CD4-positive, alpha-beta T cell treated with Interleukin-6 at 100 ng/mL for 8 hours (primary cell): ENCODE data around the gene TRIM72.
"Not testable (repeated sequence)": the region's sequence is repeated elsewhere in the genome, so short reads cannot be mapped to it uniquely, and the experiment has no call there.

Source experiments
- DNase-seq: peaks from one replicate; pipeline ENCODE4 v3.0.0-alpha.2; 2020; ENCODE audit warnings: mixed read lengths, low spot score

Gene TRIM72

DNA sequence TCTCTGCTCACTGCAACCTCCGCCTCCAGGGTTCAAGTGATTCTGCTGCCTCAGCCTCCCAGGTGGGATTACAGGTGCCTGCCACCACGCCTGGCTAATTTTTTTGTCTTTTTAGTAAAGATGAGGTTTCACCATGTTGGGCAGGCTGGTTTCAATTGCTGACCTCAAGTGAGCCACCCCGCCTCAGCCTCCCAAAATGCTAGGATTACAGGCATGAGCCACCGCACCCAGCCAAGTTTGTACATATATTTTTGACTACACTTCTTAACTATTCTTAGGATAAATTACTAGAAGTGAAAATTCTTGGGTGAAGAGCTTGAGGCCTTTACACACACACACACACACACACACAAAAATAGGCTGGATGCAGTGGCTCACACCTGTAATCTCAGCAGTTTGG lies 44.4 kb downstream of the TRIM72 start:
- no peak for DNase-seq

DNA sequence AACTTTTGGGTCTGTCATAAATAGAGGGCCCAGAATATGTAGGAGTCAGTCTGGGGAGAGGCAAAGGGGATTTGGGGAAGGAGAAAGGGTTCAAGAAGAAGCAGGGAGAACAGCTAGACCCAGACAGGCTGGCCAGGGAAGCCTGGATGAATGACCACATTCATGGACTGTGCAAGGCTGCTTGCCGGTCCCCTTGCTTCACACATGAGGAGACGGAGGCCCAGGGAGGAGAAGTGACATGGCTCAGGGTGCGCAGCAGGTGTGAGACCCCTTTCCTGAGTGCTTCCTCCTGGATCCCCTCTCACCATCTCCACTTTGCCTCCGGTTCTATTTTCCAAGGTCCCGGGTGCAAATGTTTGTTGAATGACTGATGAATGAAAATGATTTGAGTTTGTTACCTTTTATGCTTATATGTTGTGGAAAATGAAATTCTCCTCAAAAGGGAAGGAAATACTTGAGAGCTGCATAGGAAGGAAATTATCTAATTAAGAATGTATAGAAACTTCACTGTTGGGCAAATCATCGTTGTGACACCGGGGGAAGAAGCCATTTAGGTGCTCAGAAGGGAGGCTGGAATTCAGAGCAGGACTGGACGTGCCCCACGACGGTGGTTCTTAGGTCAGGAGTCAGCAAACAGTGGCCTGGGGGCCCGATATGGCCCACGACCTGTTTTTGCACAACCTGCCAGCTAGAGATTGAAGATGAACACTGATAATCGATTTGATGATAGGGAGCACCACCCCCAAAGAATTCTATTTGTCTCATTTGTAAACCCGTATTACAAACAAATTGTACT lies 46.4 kb downstream of the TRIM72 start:
- no peak for DNase-seq

DNA sequence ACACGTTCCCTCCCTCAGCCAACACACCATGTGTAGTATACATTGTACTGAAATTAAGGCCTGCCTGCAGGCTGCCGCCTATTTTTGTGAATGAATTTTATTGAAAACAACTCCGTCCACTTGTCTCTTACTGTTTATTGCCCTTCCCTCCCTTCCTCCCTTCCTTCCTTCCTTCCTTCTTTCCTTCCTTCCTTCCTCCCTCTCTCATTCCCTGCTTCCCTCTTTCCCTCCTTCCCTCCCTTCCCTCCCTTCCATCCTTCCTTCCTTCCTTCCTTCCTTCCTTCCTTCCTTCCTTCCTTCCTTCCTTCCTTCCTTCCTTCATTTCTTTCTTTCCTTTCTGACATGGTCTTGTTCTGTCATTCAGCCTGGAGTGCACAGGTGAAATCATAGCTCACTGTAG lies 48.2 kb downstream of the TRIM72 start:
- no peak for DNase-seq

DNA sequence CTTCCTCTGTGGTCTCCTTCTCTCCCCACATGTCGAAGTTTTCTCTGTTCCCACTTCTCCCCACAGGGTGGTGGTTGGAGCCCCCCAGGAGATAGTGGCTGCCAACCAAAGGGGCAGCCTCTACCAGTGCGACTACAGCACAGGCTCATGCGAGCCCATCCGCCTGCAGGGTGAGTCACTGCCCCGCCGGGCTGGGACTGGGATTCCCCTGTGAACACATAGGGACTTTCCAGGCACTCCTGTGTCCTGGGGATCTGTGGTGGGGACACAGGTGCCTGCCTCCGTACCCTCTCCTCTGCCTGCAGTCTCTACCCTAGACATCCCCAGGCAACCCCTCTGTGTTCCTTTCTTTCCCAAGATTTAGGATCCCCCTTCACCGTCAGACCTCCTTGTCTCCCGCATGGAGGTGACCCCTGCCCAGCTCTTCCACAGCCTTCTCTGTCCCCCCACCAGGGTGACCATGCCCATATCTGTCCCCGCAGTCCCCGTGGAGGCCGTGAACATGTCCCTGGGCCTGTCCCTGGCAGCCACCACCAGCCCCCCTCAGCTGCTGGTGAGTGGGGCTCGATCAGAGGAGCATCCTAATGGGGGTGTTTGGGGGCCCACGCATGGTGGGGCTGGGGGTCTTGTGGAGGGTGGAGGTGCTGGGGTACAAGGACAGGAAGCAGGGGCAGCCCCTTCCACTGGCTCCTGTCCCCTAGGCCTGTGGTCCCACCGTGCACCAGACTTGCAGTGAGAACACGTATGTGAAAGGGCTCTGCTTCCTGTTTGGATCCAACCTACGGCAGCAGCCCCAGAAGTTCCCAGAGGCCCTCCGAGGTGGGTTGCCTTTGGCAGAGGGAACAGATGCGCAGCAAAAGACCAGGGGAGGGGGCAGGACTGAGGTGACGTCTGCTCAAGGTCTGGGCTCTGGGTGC lies 51.7 kb downstream of the TRIM72 start:
- DNase-seq: peak; percentile 48

DNA sequence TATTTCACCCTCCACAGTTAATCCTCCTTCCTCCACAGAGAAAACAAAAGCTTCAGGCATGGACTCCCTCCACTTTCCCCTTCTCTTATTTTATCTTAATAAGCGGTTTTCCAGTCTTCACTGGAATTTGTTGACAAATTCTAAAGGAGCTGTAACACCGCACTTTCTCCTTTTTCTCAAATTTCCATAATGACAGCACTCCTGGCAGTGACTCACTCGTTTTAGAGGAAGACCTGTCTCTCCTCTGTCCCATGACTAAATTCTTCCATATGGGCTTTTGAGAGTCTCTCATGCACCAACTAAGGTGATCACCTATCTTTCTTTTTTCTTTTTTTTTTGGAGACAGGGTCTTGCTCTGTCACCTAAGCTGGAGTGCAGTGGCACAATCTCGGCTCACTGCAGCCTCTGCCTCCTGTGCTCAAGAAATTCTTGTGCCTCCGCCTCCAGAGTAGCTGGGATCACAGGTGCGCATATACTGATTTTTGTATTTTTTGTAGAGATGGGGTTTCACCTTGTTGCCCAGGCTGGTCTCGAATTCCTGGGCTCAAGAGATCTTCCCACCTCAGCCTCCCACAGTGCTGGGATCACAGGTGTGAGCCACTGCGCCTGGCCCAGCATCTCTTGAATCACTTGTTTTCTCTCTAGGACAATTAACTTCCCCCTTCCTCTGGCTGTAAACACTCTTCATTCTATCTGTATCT lies 53.6 kb downstream of the TRIM72 start:
- DNase-seq: no peak

DNA sequence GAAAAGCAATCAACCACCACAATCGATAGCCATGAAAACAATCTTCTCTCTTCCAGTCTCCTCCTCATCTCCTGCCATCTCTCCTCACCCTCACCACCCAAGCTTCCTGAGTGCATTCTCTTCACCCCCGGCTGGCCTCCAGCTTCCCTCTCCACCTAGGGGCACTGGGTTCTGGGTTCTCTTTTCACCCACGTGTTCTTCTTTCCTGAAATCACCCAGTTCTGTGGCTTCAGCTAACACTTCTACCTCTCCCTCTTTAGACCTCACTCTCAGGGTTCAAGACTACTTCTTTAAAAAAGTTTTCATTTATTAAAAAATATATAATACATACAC lies 54.1 kb downstream of the TRIM72 start:
- DNase-seq: no peak

DNA sequence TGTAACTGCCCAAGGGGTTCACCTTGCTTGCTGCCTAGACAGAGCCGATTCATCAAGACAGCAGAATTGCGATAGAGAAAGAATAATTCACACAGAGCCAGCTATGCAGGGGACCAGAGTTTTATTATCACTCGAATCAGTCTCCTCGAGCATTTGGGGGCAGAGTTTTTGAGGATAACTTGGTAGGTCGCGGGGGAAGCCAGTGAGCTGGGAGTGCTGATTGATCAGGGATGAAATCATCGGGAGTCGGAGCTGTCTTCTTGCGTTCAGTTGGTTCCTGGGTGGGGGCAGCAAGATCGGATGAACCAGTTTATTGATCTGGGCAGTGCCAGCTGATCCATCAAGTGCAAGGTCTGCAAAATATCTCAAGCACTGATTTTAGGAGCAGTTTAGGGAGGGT lies 55.0 kb downstream of the TRIM72 start:
- DNase-seq: no peak

DNA sequence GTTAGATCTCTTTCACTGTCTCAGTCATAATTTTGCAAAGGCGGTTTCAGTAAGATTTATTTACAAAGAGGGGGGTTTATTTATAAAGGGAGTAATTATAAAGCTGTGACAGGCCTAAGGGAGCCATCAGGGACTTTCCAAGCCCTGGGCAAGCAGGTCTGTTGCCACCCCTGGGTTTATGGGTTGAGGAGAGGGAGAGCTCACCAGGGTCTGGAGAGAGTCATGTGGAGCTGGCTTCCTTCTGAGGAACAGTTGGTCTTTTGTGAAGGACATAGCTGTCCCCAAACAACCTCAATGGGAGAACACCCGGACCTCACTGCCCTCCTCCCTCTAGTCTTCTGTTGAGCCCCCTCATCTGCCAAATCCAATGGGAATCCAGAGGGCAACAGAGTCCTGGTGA lies 55.6 kb downstream of the TRIM72 start:
- no peak for DNase-seq

DNA sequence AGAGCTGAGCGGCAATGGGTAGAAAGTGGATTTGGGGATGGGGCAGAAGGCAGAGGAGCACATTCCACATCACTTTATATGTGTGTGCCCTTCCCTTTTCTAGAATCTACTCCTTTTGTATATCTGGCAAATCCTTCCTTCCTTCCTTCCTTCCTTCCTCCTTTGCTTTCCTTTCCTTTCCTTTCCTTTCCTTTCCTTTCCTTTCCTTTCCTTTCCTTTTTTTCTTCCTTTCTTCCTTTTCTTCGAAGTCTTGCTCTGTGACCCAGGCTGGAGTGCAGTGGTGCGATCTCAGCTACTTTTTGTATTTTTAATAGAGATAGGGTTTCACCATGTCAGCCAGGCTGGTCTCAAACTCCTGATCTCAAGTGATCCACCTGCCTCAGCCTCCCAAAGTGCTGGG lies 56.1 kb downstream of the TRIM72 start:
- DNase-seq: not testable (repeated sequence)

DNA sequence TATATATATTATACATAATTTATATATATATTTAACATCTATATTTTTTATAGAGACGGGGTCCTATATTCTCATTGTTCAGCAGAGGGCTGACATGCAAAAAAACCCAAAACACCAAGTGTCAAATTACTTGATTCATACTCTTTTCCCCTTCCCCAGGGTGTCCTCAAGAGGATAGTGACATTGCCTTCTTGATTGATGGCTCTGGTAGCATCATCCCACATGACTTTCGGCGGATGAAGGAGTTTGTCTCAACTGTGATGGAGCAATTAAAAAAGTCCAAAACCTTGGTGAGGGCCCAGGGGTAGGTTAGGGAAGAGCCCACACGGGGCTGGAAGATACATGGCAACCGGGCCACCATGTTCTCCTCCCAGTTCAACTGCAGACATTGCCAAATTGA lies 56.9 kb downstream of the TRIM72 start:
- no peak for DNase-seq

DNA sequence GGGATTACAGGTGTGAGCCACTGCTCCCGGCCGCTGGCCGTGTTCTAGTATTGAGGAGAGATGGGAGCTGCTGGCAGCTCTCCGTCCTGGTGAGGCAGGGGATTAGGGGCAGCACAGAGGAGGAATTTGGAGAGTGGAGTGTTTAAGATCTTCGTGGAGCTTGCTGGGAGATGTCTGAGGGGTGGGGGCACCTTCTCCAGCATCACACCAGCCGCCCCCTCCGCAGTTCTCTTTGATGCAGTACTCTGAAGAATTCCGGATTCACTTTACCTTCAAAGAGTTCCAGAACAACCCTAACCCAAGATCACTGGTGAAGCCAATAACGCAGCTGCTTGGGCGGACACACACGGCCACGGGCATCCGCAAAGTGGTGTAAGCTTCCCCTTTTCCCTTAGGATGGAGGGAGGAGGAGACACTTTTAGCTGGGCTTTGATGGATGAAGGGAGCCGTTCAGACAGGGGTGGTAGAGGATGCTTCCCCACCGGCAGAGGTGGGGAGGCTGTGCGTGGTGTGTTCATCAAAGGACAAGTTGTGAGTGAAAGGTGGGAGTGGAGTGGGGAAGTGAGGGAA lies 57.8 kb downstream of the TRIM72 start:
- no peak for DNase-seq

DNA sequence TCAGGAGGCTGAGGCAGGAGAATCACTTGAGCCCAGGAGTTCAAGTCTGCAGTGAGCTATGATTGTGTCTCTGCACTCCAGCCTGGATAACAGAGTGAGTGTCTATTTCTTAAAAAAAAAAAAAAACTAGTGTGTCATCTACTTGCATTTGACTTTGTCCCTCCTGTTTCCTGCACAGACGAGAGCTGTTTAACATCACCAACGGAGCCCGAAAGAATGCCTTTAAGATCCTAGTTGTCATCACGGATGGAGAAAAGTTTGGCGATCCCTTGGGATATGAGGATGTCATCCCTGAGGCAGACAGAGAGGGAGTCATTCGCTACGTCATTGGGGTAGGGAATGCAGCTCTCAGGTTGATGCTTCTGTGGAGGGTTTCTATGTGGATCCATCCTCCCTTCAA lies 59.3 kb downstream of the TRIM72 start:
- no peak for DNase-seq

DNA sequence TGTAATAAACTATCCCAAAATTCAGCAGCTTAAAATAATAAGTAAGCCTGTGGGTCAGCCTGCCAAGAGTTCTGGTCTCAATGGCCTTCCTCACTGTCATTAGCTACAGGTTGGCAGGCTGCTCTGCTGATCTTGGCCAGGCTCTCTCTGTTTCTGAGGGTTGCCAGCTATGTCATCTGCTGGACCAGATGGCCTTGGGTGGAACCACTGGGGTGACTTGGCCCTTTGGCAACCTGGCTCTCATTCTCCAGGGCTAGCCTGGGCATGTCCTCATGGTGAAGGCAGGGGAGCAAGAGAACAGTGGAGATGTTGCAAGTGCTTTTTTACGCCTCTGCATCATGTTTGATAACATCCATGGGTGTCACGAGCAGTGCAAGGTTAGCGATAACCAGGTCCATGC lies 59.8 kb downstream of the TRIM72 start:
- DNase-seq: no peak

DNA sequence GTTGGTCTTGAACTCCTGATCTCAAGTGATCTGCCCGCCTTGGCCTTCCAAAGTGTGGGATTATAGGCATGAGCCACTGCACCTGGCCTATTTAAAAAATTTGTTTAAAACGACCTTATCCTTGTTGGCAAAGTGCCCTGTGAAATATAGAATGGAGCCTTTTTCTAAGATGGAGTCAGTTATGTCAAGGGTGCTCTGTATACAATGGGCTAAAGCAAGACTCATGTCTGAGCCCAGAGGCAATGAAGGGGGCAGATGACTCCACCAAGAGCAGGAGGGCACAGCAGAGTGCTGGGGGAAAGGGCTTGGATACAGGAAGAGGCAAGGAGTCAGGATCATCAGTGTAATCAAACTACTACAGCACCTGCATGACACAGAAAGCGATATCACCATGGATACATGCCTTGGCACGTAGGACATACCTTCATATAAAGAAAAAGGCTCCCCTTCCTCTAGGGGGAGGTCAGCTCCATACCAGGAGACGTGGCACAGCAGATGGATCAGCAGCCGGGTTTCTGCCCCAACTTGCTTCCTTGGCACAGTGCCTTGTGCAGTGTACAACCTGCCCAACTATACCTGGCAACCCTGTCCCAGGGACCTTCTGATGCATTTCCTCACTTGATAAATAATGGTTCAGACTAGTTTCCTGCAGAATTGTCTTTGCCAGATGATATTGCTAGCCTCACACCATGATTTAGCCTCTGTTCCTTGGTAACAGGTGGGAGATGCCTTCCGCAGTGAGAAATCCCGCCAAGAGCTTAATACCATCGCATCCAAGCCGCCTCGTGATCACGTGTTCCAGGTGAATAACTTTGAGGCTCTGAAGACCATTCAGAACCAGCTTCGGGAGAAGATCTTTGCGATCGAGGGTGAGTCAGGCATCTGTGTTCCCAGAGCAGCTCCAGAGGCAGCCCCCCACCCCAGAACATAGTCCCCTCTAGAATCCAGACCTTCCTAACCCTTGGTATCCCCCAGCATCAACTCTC lies 61.2 kb downstream of the TRIM72 start:
- no peak for DNase-seq

DNA sequence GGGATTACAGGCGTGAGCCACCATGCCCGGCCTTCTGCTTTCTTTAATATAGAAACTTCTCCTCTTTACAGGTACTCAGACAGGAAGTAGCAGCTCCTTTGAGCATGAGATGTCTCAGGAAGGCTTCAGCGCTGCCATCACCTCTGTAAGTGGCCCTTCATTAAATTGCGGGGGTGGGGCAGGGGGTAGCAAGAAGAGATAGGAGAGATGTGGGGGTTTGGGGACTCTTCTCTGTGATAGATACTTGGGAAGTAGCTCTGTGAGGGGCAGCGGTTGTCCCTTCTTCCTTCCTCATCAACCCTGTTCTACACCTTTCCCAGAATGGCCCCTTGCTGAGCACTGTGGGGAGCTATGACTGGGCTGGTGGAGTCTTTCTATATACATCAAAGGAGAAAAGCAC lies 62.7 kb downstream of the TRIM72 start:
- DNase-seq: no peak

DNA sequence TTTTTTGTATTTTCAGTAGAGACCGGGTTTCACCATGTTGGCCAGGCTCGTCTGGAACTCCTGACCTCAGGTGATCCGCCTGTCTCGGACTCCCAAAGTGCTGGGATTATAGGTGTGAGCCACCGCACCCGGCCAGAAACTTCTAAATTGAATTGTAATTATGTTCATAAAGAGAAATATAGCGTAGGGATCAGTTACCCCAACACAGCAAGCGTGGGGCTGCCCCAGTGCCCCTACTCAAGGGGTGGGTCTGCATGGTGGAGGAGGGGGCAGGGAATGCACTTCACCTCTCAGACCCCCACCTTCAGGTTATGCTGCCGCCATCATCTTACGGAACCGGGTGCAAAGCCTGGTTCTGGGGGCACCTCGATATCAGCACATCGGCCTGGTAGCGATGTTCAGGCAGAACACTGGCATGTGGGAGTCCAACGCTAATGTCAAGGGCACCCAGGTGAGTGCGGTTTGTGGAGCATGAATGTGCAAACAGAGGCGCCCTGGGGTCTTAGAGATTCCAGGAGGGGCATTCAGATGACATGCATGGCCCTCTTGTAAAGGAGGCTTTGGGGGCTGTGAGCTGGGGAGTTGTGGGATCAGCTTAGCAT lies 63.8 kb downstream of the TRIM72 start:
- no peak for DNase-seq

DNA sequence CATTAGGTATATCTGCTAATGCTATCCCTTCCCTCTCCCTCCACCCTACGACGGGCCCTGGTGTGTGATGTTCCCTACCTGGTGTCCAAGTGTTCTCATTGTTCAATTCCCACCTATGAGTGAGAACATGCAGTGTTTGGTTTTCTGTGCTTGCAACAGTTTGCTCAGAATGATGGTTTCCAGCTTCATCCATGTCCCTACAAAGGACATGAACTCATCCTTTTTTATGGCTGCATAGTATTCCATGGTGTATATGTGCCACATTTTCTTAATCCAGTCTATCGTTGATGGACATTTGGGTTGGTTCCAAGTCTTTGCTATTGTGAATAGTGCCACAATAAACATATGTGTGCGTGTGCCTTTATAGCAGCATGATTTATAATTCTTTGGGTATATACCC lies 64.9 kb downstream of the TRIM72 start:
- DNase-seq: not testable (repeated sequence)
